Keratinocyte (primary cell): ENCODE data around the gene SOX15.

Source experiments
- EZH2 ChIP-seq: IDR thresholded peaks from one replicate; pipeline ENCODE4 v1.6.1; 2012; ENCODE audit warnings: inconsistent platforms, mild to moderate bottlenecking, low read length, moderate library complexity
- TF ChIP-seq, protein P1 (sequence below), 3 experiments: IDR thresholded peaks in 1 of 3; conservative IDR thresholded peaks in 1 of 3; optimal IDR thresholded peaks in 1 of 3; 2 replicates in 2 of 3; 3 replicates in 1 of 3; pipeline versions ENCODE3 to v1.5.1; 2011; ENCODE audit warnings: low read length in 3 of 3, mild to moderate bottlenecking in 3 of 3, moderate library complexity in 2 of 3, control low read depth in 1 of 3, inconsistent platforms in 1 of 3; ENCODE audit not compliant: insufficient read depth in 2 of 3; ENCODE audit errors: extremely low read depth in 1 of 3

DNA sequence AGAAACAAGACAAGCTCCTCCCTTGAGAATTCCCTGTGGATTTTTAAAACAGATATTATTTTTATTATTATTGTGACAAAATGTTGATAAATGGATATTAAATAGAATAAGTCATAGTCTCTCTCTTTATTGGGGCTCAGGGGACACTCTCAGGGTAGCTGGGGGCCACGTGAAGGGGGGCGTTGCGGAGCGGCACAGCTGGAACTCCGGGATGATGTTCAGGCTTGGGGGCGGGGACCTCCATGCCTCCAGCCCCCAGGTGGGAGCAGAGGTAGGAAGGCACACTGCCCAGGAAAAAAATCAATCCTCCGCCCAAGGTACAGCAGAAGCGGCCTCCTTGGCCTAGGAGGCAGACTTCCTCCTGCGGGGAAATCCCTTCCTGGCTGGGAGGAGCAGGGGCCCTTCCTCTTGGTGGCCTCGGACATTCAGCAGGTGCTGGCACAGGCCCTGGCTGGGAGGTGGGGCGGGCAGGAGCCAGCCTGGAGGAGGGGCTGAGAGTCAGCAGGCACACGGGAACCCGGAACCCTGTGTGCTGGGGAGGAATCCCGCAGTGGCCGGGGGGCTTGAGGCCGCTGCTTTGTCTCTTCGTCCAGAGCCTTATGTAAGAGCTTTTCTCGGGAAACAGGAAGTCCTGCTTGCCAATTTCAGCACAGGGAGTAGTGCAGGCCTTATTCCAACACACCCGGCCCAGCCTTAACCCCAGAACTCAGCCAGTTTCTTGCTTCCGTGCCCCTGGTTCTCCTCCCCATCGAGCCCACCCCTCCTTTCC lies 31.9 kb downstream of the SOX15 start:
- no peak for TF ChIP-seq EZH2
- TF ChIP-seq, protein P1, sequence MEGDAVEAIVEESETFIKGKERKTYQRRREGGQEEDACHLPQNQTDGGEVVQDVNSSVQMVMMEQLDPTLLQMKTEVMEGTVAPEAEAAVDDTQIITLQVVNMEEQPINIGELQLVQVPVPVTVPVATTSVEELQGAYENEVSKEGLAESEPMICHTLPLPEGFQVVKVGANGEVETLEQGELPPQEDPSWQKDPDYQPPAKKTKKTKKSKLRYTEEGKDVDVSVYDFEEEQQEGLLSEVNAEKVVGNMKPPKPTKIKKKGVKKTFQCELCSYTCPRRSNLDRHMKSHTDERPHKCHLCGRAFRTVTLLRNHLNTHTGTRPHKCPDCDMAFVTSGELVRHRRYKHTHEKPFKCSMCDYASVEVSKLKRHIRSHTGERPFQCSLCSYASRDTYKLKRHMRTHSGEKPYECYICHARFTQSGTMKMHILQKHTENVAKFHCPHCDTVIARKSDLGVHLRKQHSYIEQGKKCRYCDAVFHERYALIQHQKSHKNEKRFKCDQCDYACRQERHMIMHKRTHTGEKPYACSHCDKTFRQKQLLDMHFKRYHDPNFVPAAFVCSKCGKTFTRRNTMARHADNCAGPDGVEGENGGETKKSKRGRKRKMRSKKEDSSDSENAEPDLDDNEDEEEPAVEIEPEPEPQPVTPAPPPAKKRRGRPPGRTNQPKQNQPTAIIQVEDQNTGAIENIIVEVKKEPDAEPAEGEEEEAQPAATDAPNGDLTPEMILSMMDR (optimal IDR thresholded peaks at IDR 0.05 in 1 of 3, IDR thresholded peaks at IDR 0.05 in 1 of 3, conservative IDR thresholded peaks at IDR 0.05 in 1 of 3; ENCODE audit: extremely low read depth in 1 of 3, insufficient read depth in 2 of 3, low read length in 3 of 3), result no peak
